Measurements from ENCODE around the gene UBE2O.

Gene UBE2O

DNA sequence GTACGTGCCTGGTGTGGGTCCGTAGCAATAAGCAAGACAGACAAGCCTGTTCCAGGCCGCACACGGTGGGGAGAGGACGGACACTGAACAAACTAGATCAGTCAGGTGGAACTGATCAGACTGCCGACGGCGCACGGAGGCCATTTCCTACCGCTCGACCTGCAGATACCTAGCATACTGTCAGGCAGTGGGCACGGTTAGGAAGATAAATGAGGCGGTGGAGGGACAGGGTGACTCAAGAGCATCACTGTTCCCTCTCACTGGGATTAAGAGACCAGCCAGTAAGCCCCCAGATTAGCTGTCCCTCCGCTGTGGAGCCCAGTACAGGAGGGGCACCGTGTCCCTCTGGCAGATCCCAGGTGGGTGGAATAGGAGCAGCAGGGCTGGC, 19.3 kb upstream of the UBE2O start:
- no peak for DNase-seq (ENCODE audit: low read depth)
- TF ChIP-seq, protein P1, sequence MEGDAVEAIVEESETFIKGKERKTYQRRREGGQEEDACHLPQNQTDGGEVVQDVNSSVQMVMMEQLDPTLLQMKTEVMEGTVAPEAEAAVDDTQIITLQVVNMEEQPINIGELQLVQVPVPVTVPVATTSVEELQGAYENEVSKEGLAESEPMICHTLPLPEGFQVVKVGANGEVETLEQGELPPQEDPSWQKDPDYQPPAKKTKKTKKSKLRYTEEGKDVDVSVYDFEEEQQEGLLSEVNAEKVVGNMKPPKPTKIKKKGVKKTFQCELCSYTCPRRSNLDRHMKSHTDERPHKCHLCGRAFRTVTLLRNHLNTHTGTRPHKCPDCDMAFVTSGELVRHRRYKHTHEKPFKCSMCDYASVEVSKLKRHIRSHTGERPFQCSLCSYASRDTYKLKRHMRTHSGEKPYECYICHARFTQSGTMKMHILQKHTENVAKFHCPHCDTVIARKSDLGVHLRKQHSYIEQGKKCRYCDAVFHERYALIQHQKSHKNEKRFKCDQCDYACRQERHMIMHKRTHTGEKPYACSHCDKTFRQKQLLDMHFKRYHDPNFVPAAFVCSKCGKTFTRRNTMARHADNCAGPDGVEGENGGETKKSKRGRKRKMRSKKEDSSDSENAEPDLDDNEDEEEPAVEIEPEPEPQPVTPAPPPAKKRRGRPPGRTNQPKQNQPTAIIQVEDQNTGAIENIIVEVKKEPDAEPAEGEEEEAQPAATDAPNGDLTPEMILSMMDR (IDR thresholded peaks at IDR 0.05; ENCODE audit: insufficient read depth, low read depth, low read length, missing control alignments), result no peak
- no peak overlapping the region for H3K4me3 ChIP-seq (ENCODE audit: low read depth, low read length)

DNA sequence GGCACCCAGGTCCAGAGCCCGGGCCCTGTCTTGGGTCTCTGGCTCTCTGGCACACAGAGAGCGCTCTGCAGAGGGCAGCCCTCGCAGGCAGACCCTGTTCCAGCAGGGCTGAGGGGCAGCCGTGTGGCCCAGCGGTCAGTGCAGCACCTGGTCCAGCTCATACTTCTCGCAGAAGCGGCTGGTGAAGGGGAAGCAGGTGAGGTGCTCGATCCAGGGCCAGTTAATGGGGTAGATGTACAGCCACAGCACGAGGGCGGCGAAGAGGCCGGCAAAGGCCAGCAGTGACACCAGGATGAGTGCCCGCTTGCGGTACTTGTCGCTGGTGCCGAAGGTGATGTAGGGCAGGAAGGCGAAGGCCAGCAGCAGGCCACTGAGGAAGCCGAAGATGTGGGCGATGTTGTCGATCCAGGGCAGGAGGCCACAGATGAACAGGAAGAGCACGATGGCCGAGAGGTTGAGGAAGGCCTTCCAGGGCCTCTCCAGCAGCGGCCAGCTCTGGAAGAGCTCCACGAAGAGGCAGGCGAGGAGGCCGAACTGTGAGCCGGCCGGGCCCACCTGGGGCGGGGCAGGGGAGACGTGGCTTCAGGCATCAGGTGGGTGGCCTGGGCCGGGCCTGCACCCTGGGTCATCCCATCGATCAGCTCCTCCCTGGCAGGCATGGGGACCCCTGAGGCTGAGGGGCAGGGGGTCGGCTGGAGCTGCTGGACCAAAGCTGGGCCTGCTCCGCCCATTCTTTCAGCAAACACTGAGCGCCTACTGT, 18.7 kb upstream of the UBE2O start:
- no peak for DNase-seq (ENCODE audit: low read depth)
- H3K4me3 ChIP-seq (ENCODE audit: low read depth, low read length), result no peak overlapping the region
- TF ChIP-seq, protein P1 (IDR thresholded peaks at IDR 0.05; ENCODE audit: insufficient read depth, low read depth, low read length, missing control alignments), result no peak

DNA sequence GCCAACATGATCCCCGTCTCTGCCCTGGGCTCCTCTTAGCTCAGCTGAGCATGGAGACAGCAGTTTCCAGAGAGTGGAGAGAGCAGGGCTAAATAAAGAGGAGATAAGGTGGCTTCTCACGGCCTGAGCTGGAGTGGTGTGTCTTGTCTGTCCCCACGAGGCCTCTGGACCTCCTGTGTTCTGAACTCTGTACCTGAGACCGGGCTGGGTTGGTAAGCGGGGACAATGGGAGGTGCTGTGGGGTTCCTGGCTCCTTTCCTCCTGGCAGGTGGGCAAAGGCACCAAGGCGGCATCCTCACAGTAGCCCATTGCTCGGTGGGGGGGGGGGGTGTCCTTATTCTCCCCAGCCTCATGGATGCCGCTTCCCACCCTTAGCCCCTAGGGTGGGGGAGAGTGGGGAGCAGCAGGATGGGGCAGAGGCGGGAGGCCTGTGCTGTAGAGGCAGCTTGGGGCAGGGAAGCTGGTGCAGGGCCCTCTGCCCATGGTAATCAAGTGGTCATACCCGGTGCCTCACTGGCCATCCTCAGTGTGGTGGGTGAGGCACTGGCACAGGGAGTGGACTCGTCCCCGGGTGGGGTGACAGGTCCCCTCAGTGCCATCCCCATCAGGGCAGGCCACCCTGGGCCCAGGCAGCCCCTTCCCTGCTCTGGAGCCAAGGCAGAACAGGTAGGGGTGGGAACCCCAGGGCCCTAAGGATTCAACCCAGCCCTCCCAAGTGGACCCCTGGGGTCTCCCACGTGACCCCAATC, 17.2 kb upstream of the UBE2O start:
- DNase-seq (ENCODE audit: low read depth), result no peak

DNA sequence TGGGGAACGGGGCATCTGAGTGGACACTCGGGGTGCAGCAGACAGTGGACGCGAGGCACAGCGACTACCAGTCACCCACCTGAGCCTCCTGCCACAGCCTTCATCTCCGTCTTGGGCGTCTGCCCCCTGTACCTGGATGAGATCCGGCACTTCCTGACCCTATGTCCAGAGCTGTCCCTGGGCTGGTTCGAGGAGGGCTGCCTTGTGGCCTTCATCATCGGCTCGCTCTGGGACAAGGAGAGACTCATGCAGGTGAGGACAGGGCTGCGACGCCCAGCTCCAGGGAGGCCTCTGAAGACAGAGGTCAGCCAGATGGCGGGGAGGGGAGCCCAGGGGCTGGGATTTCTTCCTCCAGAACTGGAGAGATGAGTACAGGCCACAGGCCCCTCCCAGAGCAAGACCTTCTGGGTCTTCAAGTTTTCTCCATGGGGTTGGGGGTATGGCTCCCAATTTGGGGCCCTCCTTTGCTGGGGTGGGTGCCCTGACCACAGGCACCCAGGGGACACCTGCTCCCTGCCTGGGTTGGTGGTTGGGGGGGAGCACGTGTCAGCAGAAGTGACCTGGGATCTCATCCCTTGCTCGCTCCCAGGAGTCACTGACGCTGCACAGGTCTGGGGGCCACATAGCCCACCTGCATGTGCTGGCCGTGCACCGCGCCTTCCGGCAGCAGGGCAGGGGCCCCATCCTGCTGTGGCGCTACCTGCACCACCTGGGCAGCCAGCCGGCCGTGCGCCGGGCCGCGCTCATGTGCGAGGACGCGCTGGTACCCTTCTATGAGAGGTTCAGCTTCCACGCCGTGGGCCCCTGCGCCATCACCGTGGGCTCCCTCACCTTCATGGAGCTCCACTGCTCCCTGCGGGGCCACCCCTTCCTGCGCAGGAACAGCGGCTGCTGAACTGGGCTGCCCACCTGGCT, 16.4 kb upstream of the UBE2O start:
- no peak overlapping the region for H3K4me3 ChIP-seq (ENCODE audit: low read depth, low read length)
- TF ChIP-seq, protein P1 (IDR thresholded peaks at IDR 0.05; ENCODE audit: insufficient read depth, low read depth, low read length, missing control alignments), result no peak
- DNase-seq (ENCODE audit: low read depth), result no peak

More for the DNA sequence above, 17.2 kb upstream of the UBE2O start:
- TF ChIP-seq, protein P1 (IDR thresholded peaks at IDR 0.05; ENCODE audit: insufficient read depth, low read depth, low read length, missing control alignments), result no peak
- no peak overlapping the region for H3K4me3 ChIP-seq (ENCODE audit: low read depth, low read length)

DNA sequence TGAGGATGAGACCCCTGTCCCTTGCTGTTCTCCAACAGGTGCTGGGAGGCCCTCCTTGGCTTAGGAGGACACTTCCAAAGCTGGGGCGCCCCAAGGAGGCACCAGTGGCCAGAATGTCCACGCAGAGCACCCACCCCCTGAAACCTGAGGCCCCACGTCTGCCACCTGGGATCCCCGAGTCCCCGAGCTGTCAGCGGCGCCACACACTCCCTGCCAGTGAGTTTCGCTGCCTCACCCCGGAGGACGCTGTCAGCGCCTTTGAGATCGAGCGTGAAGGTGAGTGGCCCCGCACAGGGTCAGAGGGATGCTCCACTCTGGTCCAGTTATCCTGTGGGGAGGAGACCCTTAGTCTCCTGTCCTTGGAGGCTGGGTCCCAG, 15.7 kb upstream of the UBE2O start:
- H3K4me3 ChIP-seq (ENCODE audit: low read depth, low read length), result no peak overlapping the region
- no peak for DNase-seq (ENCODE audit: low read depth)
- TF ChIP-seq, protein P1 (IDR thresholded peaks at IDR 0.05; ENCODE audit: insufficient read depth, low read depth, low read length, missing control alignments), result no peak

DNA sequence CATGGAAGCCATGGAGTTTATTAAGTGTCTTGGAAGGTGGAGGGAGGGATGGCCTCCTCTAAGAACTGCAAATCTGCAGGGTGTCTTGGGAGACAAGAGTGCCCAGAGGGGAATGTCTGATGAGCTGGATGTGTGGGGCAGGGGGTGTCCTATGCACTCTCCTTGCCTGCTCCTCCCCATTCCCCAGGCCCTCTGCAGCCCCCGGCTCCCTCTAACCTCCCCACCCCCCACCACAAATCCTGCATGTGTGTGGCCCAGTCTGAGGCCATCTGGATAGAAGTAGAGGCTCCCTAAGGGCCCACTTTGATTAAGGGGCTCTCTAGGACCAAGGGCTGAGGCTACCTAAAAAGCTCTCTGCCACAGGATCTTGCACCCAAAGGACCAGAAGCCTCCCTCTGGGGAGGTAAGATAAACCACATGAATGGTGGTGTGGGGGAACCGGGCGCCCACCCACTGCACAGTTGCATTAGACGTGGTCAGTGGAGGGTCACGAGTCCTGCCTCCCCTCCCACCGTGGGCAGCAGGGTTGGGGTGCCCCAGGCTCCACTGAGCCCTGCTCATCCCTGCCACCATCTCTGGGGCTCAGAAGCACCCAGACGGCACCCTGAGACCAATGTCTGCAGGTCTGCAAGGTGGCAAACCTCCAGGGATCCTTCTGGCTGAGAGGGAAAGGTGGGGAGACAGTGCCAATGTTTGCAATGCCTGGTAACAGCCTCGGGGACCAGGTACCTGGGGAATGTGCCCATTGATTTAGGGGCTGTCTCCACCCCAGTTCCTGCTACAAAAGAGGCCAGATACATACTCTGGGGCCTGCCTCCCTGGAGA, 15.1 kb upstream of the UBE2O start:
- TF ChIP-seq, protein P1 (IDR thresholded peaks at IDR 0.05; ENCODE audit: insufficient read depth, low read depth, low read length, missing control alignments), result no peak
- no peak for DNase-seq (ENCODE audit: low read depth)

More for the DNA sequence above, 15.1 kb upstream of the UBE2O start:
- no peak overlapping the region for H3K4me3 ChIP-seq (ENCODE audit: low read depth, low read length)

Data from GM12865 (cell line).